ENCODE data around the gene SYTL2.
A peak's percentile ranks its signal among the peaks of the same experiment; 100 is the strongest.

SYTL2 gene

GRCh38 chr11:85826116-85826855 is 15.3 kb upstream of the SYTL2 start:
- Histone ChIP-seq H3K4me2 (ENCODE audit: low read depth, low read length, poor library complexity, severe bottlenecking) (no peak overlapping the region), H3K9me3 (ENCODE audit: insufficient read depth, low read depth, low read length) (no peaks in the 10 kb centered on the region), H3K4me3 (ENCODE audit: low read length, poor library complexity, severe bottlenecking) (no peak overlapping the region), H2AFZ (ENCODE audit: low read length) (no peak overlapping the region), H3K4me1 (ENCODE audit: insufficient read depth, low read length, poor library complexity, severe bottlenecking) (peaks cover 21% of the 10 kb centered on the region), H3F3A (ENCODE audit: low read depth) (no peaks in the 10 kb centered on the region), H3K36me3 (ENCODE audit: insufficient read depth, low read length) (no peaks in the 10 kb centered on the region), H3K27me3 (ENCODE audit: insufficient read depth, low read length, poor library complexity, severe bottlenecking) (peaks cover 18% of the 10 kb centered on the region), H3K79me2 (ENCODE audit: insufficient read depth, low read length) (no peaks in the 10 kb centered on the region), H4K20me1 (ENCODE audit: insufficient read depth, low read length, poor library complexity, severe bottlenecking) (no peaks in the 10 kb centered on the region), H3K9ac (ENCODE audit: low read depth, low read length, poor library complexity, severe bottlenecking) (no peak overlapping the region), H3K9me2 (replicated peaks; ENCODE audit: low read depth, low read length) (no peaks in the 10 kb centered on the region)
- no peak for TF ChIP-seq EZH2phosphoT487 (IDR thresholded peaks at IDR 0.05; ENCODE audit: borderline replicate concordance)
- peak; percentile 69 for TF ChIP-seq CTCF (conservative IDR thresholded peaks at IDR 0.05; ENCODE audit: low read length)

- peaks cover 25% of the 10 kb centered on the region for H3K27me3 ChIP-seq (ENCODE audit: insufficient read depth, low read length, poor library complexity, severe bottlenecking)
- no peaks in the 10 kb centered on the region for H3K9me3 ChIP-seq (ENCODE audit: insufficient read depth, low read depth, low read length)
- TF ChIP-seq CTCF (conservative IDR thresholded peaks at IDR 0.05; ENCODE audit: low read length) (no peak), EZH2phosphoT487 (IDR thresholded peaks at IDR 0.05; ENCODE audit: borderline replicate concordance) (no peak)
- H3F3A ChIP-seq (ENCODE audit: low read depth), result no peaks in the 10 kb centered on the region
- no peaks in the 10 kb centered on the region for H3K36me3 ChIP-seq (ENCODE audit: insufficient read depth, low read length)
- H2AFZ ChIP-seq (ENCODE audit: low read length), result no peak overlapping the region
- no peak overlapping the region for H3K4me3 ChIP-seq (ENCODE audit: low read length, poor library complexity, severe bottlenecking)
- no peak overlapping the region for H3K9ac ChIP-seq (ENCODE audit: low read depth, low read length, poor library complexity, severe bottlenecking)
- H3K9me2 ChIP-seq (replicated peaks; ENCODE audit: low read depth, low read length), result no peaks in the 10 kb centered on the region
- H3K4me1 ChIP-seq (ENCODE audit: insufficient read depth, low read length, poor library complexity, severe bottlenecking), result peaks cover 21% of the 10 kb centered on the region
- no peaks in the 10 kb centered on the region for H3K79me2 ChIP-seq (ENCODE audit: insufficient read depth, low read length)
- no peaks in the 10 kb centered on the region for H4K20me1 ChIP-seq (ENCODE audit: insufficient read depth, low read length, poor library complexity, severe bottlenecking)
- H3K4me2 ChIP-seq (ENCODE audit: low read depth, low read length, poor library complexity, severe bottlenecking), result no peak overlapping the region
Observed at GRCh38 chr11:85825616-85826015, 14.7 kb upstream of the SYTL2 start.

- peaks cover 21% of the 10 kb centered on the region for H3K4me1 ChIP-seq (ENCODE audit: insufficient read depth, low read length, poor library complexity, severe bottlenecking)
- no peak overlapping the region for H3K9ac ChIP-seq (ENCODE audit: low read depth, low read length, poor library complexity, severe bottlenecking)
- no peaks in the 10 kb centered on the region for H3K79me2 ChIP-seq (ENCODE audit: insufficient read depth, low read length)
- H3K4me2 ChIP-seq (ENCODE audit: low read depth, low read length, poor library complexity, severe bottlenecking), result peak overlapping the region; percentile 32
- no peaks in the 10 kb centered on the region for H3K9me2 ChIP-seq (replicated peaks; ENCODE audit: low read depth, low read length)
- H4K20me1 ChIP-seq (ENCODE audit: insufficient read depth, low read length, poor library complexity, severe bottlenecking), result no peaks in the 10 kb centered on the region
- no peaks in the 10 kb centered on the region for H3K9me3 ChIP-seq (ENCODE audit: insufficient read depth, low read depth, low read length)
- no peaks in the 10 kb centered on the region for H3F3A ChIP-seq (ENCODE audit: low read depth)
- peak overlapping the region; percentile 18 for H3K4me3 ChIP-seq (ENCODE audit: low read length, poor library complexity, severe bottlenecking)
- peaks cover 30% of the 10 kb centered on the region for H3K27me3 ChIP-seq (ENCODE audit: insufficient read depth, low read length, poor library complexity, severe bottlenecking)
- H2AFZ ChIP-seq (ENCODE audit: low read length), result no peak overlapping the region
- H3K36me3 ChIP-seq (ENCODE audit: insufficient read depth, low read length), result no peaks in the 10 kb centered on the region
- no peak for TF ChIP-seq EZH2phosphoT487 (IDR thresholded peaks at IDR 0.05; ENCODE audit: borderline replicate concordance)
- TF ChIP-seq CTCF (conservative IDR thresholded peaks at IDR 0.05; ENCODE audit: low read length), result no peak
Observed at GRCh38 chr11:85823816-85824215, 12.9 kb upstream of the SYTL2 start.
